DOHH2 (cell line): ENCODE results near the gene GRIN2A.

Experiments
- EZH2phosphoT487 ChIP-seq: fragments of 200-600 bp; sonication (generic); IDR thresholded peaks from 2 replicates; pipeline ENCODE4 v1.6.1; 2017; ENCODE audit warnings: borderline replicate concordance, mild to moderate bottlenecking, antibody characterized with exemption, low read length, moderate library complexity, mixed read lengths
- TF ChIP-seq, protein P1 (sequence below): fragments of 200-600 bp; sonication (generic); IDR thresholded peaks from one replicate; pipeline ENCODE4 v1.5.1; 2014; ENCODE audit warnings: antibody characterized with exemption, mild to moderate bottlenecking, low read depth, low read length; ENCODE audit not compliant: poor library complexity, severe bottlenecking

DNA sequence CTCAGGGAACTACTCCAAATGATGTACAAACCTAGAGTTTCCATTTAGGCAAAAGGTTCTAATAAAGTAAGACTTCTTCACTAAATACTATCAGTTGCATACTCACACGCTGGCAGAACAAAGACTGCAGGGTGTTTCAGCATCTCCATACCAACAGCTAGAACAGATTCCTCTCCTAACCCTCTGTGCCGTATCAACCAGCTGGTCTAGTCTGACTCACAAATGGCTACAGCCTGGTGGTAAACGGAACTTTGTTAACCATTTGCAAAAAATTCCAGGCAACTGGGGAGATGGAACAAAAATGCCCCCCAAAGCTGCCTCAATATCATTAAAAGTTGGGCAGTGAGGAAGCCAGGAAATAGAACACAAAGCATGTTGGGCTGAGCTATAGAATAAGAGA lies 217.1 kb downstream of the GRIN2A start:
- TF ChIP-seq, protein P1, sequence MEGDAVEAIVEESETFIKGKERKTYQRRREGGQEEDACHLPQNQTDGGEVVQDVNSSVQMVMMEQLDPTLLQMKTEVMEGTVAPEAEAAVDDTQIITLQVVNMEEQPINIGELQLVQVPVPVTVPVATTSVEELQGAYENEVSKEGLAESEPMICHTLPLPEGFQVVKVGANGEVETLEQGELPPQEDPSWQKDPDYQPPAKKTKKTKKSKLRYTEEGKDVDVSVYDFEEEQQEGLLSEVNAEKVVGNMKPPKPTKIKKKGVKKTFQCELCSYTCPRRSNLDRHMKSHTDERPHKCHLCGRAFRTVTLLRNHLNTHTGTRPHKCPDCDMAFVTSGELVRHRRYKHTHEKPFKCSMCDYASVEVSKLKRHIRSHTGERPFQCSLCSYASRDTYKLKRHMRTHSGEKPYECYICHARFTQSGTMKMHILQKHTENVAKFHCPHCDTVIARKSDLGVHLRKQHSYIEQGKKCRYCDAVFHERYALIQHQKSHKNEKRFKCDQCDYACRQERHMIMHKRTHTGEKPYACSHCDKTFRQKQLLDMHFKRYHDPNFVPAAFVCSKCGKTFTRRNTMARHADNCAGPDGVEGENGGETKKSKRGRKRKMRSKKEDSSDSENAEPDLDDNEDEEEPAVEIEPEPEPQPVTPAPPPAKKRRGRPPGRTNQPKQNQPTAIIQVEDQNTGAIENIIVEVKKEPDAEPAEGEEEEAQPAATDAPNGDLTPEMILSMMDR: no peak
- no peak for TF ChIP-seq EZH2phosphoT487
